K562 (cell line): Measurements from ENCODE around the gene C1orf116. TPM values are rescaled to one million over a fixed set of nuclear protein-coding genes. Genes with fewer than 3 reads are reported as not detected.
A peak's percentile ranks its signal among the peaks of the same experiment; 100 is the strongest.

Experiments
- ATF3 ChIP-seq, 2 experiments: fragments of 450-650 bp in 1 of 2; sonication (generic) in 1 of 2; formaldehyde crosslinking in 1 of 2; IDR thresholded peaks in 1 of 2; conservative IDR thresholded peaks in 1 of 2; 2 replicates each; pipeline versions ENCODE4 v1.6.1 to v1.8.1; 2016 to 2023; ENCODE audit warnings: mild to moderate bottlenecking in 2 of 2, moderate library complexity in 2 of 2, inconsistent platforms in 1 of 2, missing genetic modification reagents in 1 of 2
- CREB5 ChIP-seq: fragments of 250-450 bp; sonication (Bioruptor Pico); IDR thresholded peaks from 2 replicates; pipeline ENCODE4 v1.5.0; 2020; ENCODE audit warnings: mild to moderate bottlenecking
- DIDO1 ChIP-seq: fragments of 450-650 bp; IDR thresholded peaks from 2 replicates; pipeline ENCODE4 v1.6.1; 2016; ENCODE audit warnings: low read depth, missing biosample characterization, missing genetic modification characterization
- ETV1 ChIP-seq: fragments of 450-650 bp; conservative IDR thresholded peaks from 2 replicates; pipeline ENCODE4 v1.6.1; 2016; ENCODE audit warnings: missing genetic modification characterization, control low read depth, low read depth, missing compliant biosample characterization
- LARP7 ChIP-seq: fragments of 450-650 bp; IDR thresholded peaks from 2 replicates; pipeline ENCODE4 v1.6.1; 2016
- TAF7 ChIP-seq: fragments of 450-650 bp; IDR thresholded peaks from 2 replicates; pipeline ENCODE4 v1.6.1; 2016; ENCODE audit warnings: missing genetic modification characterization, missing compliant biosample characterization
- TCF15 ChIP-seq: fragments of 250-450 bp; sonication (Bioruptor Pico); IDR thresholded peaks from 2 replicates; pipeline ENCODE4 v1.8.0; 2022; ENCODE audit warnings: moderate library complexity, mild to moderate bottlenecking, inconsistent platforms
- ZBTB40 ChIP-seq, 2 experiments: fragments of 450-650 bp in 1 of 2; sonication (generic) in 1 of 2; formaldehyde crosslinking in 1 of 2; IDR thresholded peaks; 2 replicates each; pipeline versions ENCODE4 v1.7.1 to v1.9.0; 2016 to 2022; ENCODE audit warnings: inconsistent platforms in 1 of 2, mild to moderate bottlenecking in 1 of 2, missing genetic modification reagents in 1 of 2
- ZKSCAN8 ChIP-seq: fragments of 200-800 bp; sonication (Bioruptor generic); IDR thresholded peaks from 2 replicates; pipeline ENCODE4 v1.6.1; 2016; ENCODE audit warnings: missing genetic modification characterization, missing compliant biosample characterization
- ZNF668 ChIP-seq: fragments of 250-450 bp; sonication (Bioruptor Pico); IDR thresholded peaks from 2 replicates; pipeline ENCODE4 v1.8.0; 2022; ENCODE audit warnings: mild to moderate bottlenecking, inconsistent platforms
- ZNF76 ChIP-seq: fragments of 250-450 bp; sonication (Bioruptor Pico); IDR thresholded peaks from 2 replicates; pipeline ENCODE4 v1.4.0; 2020; ENCODE audit warnings: mild to moderate bottlenecking, moderate library complexity, borderline replicate concordance
- polyA plus RNA-seq, 8 experiments: library from polyadenylated mRNA; depleted of rRNA in 4 of 8; stranded (reverse) in 5 of 8; unstranded in 3 of 8; fragments of >200 nt; fragmentation: Nextera tagmentation in 2 of 8; fragmentation: Illumina TruSeq in 1 of 8; extraction: Ambion mirVana in 2 of 8; extraction: Trizol in 1 of 8; gene quantifications; 2 replicates each; pipeline versions ENCODE4 v1.2.1 to v1.2.3, GENCODE V29; 2011 to 2014; ENCODE audit warnings: inconsistent platforms in 1 of 8, missing spikeins in 1 of 8
- total RNA-seq, 7 experiments: library from RNA; depleted of rRNA in 6 of 7; stranded (reverse); fragments of >200 nt in 6 of 7; fragmentation: Illumina TruSeq in 2 of 7; extraction: Trizol in 2 of 7; gene quantifications; 2 replicates each; pipeline versions ENCODE4 v1.2.1 to v1.2.3, GENCODE V29; 2011 to 2021; ENCODE audit warnings: low replicate concordance in 1 of 7

C1orf116 gene
- total and polyA plus RNA-seq, 9 of the 15 experiments (the other 6 are each of a cell fraction or from before 2014, with no cell fraction given) = 0.62 to 3.0 (median 0.95) TPM

- TF ChIP-seq ZBTB40 (IDR thresholded peaks at IDR 0.05) (peak; percentile 15; the same call in 1 of the 2 replicates), ZBTB40 (CRISPR knock-in tag; IDR thresholded peaks at IDR 0.05) (no peak), ATF3 (IDR thresholded peaks at IDR 0.05) (0 out of 2 replicates have a peak, but pooled peaks have one; percentile 10), ATF3 (CRISPR knock-in tag; conservative IDR thresholded peaks at IDR 0.05) (no peak), ZKSCAN8 (CRISPR knock-in tag) (peak; percentile 54; the same call in 1 of the 2 replicates), DIDO1 (tag) (0 out of 2 replicates have a peak, but pooled peaks have one; percentile 19), ETV1 (tag) (no peak), LARP7 (0 out of 2 replicates have a peak, but pooled peaks have one; percentile 11), CREB5 (CRISPR knock-in tag) (no peak), TAF7 (tag) (0 out of 2 replicates have a peak, but pooled peaks have one; percentile 16), TCF15 (CRISPR knock-in tag) (no peak), ZNF76 (0 out of 2 replicates have a peak, but pooled peaks have one; percentile 14), ZNF668 (0 out of 2 replicates have a peak, but pooled peaks have one; percentile 23)
Observed at GRCh38 chr1:207020709-207021107, 11.8 kb downstream of the C1orf116 start (continued).
